ENCODE data around the gene SOX12. TPM values are rescaled to one million over a fixed set of nuclear protein-coding genes. Genes with fewer than 3 reads are reported as not detected.

The SOX12 gene
- total RNA-seq, 1 donor from 2014 or later, result 39.6 TPM

DNA sequence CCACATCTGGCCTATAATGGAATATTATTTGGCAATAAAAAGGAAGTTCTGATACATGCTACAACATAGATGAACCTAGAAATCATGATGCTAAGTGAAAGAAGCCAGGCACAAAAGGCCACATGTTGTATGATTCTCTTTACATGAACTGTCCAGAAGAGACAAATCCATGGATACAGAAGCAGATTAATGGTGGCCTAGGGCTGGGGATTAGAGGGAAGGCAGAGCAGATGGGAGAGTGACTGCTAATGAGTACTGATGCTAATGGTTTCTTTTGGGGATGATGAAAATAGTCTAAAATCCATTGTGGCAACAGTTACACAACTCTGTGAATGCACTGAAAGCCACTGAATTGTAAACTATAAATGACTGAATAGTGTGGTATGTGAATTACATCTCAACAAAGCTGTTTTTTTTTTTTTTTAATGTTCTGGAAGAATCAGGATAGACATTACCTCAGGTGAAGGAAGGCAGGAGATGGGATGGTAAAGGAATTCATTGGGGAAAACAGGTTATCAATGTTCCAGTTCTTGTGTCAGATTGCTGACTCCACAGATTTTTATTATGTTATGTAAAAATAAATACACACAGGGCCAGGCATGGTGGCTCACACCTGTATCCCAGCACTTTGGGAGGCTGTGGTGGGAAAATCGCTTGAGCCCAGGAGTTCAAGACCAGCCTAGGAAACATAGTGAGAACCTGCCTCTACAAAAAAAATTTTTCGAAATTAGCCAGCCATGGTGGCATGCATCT is 8.9 kb upstream of the SOX12 start:
- H3K4me1 Mint-ChIP-seq (ENCODE audit: low read depth), result peaks cover 3% of the 10 kb centered on the region
- no peak for DNase-seq (ENCODE audit: low spot score)

DNA sequence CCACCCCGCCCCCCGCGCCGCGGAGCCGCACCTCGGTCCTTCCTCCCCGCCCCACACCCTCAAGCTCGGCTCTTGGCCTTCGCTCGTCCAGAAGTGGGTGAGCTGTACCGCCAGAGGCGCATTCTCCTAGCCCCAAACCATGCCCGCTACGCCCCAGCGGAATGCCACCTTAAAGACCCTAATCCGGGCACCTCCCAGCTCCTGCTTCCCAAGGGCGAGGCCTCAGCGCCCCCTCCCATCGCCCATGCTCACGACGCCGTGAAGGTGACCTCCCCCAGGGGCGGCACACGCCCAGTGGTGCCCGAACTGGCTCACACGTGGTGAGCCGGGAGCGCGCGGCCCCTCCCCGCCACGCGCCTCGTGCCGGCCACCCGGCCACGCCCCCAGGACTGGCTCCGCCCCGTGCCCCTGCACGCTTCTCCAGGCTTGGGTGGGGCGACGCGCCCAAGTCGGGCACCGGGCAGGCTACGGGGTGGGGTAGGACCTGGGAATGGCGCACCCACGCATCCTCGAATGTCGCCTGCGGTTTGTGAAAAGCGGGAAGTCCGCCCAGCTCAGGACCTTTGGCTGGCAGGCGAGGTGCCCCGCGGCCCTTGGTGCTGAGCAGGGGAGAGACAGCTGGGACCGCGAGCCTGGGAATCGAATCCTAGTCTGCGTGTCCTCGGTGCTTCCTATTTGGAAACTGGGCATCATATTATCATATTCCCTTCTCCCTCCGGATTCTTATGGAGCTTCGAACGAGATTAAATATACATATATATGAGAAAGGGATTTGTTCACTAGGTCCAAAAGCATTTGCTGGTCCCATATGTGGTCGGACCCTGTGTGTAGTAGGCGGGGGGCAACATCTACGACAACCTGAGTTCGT is 941 bp upstream of the SOX12 start:
- Mint-ChIP-seq H3K4me1 (ENCODE audit: low read depth) (peaks cover 23% of the 10 kb centered on the region), H3K4me3 (ENCODE audit: unreplicated experiment) (peak overlapping the region; percentile 83), H3K27ac (ENCODE audit: unreplicated experiment) (peak overlapping the region; percentile 94), H3K9me3 (ENCODE audit: low read depth) (peaks cover 3% of the 10 kb centered on the region), H3K27me3 (ENCODE audit: low read depth) (no peaks in the 10 kb centered on the region), H3K36me3 (ENCODE audit: low read depth) (peaks cover 6% of the 10 kb centered on the region)
- DNase-seq (ENCODE audit: low spot score), result peak; percentile 97
- peak; percentile 70 for TF ChIP-seq CTCF (IDR thresholded peaks at IDR 0.05)

More for the DNA sequence above, 8.9 kb upstream of the SOX12 start:
- Mint-ChIP-seq H3K36me3 (ENCODE audit: low read depth) (peaks cover 7% of the 10 kb centered on the region), H3K27me3 (ENCODE audit: low read depth) (no peaks in the 10 kb centered on the region), H3K27ac (ENCODE audit: unreplicated experiment) (no peak overlapping the region), H3K4me3 (ENCODE audit: unreplicated experiment) (no peak overlapping the region), H3K9me3 (ENCODE audit: low read depth) (peaks cover 3% of the 10 kb centered on the region)
- no peak for TF ChIP-seq CTCF (IDR thresholded peaks at IDR 0.05)

- Mint-ChIP-seq H3K27me3 (ENCODE audit: low read depth) (no peaks in the 10 kb centered on the region), H3K4me1 (ENCODE audit: low read depth) (peaks cover 38% of the 10 kb centered on the region), H3K4me3 (ENCODE audit: unreplicated experiment) (peak overlapping the region; percentile 85), H3K9me3 (ENCODE audit: low read depth) (no peaks in the 10 kb centered on the region), H3K36me3 (ENCODE audit: low read depth) (no peaks in the 10 kb centered on the region), H3K27ac (ENCODE audit: unreplicated experiment) (peak overlapping the region; percentile 91)
- no peak for TF ChIP-seq CTCF (IDR thresholded peaks at IDR 0.05)
- peak; percentile 95 for DNase-seq (ENCODE audit: low spot score)
These were observed 715 bp downstream of the SOX12 start for GRCh38 chr20:325889-326644.

GRCh38 chr20:326645-327185 is 1.4 kb downstream of the SOX12 start:
- DNase-seq (ENCODE audit: low spot score), result no peak
- H3K4me3 Mint-ChIP-seq (ENCODE audit: unreplicated experiment), result peak overlapping the region; percentile 85
- H3K27me3 Mint-ChIP-seq (ENCODE audit: low read depth), result no peaks in the 10 kb centered on the region
- no peak for TF ChIP-seq CTCF (IDR thresholded peaks at IDR 0.05)
- no peaks in the 10 kb centered on the region for H3K36me3 Mint-ChIP-seq (ENCODE audit: low read depth)
- H3K27ac Mint-ChIP-seq (ENCODE audit: unreplicated experiment), result peak overlapping the region; percentile 54
- no peaks in the 10 kb centered on the region for H3K9me3 Mint-ChIP-seq (ENCODE audit: low read depth)
- peaks cover 38% of the 10 kb centered on the region for H3K4me1 Mint-ChIP-seq (ENCODE audit: low read depth)
